GM18909 (cell line): Measurements from ENCODE around the gene TNNC2.

ENCODE experiments used
- ATAC-seq: cut with Tn5 transposase; IDR thresholded peaks from one replicate; pipeline ENCODE4 v1.9.1; 2021; ENCODE audit warnings: mild to moderate bottlenecking; ENCODE audit not compliant: unreplicated experiment, poor library complexity

Gene TNNC2

GRCh38 chr20:45788351-45788750, 38.8 kb downstream of the TNNC2 start:
- no peak for ATAC-seq

GRCh38 chr20:45783656-45784294, 43.3 kb downstream of the TNNC2 start:
- no peak for ATAC-seq

DNA sequence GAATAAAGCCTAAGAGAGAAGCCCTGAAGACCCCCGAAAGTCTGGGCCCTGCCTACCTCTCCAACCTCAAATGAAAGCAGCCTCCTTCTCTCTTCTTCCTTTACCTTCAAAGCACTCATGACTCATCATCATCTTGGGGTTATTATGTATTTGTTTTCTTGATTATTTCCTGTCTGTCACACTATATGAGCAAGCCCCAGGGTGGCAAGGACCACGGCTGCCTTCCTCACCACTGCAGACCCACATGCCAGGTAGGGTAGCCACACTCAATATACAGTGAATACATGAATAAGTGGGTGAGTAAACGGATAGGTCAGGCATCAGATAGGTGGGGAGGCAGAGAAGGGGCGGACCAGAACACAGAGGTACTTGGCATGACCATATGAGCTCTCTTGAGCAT, 44.2 kb downstream of the TNNC2 start:
- ATAC-seq, result no peak

- ATAC-seq, result no peak
Measured at GRCh38 chr20:45781391-45781931, 45.7 kb downstream of the TNNC2 start.

GRCh38 chr20:45780159-45780558, 47.0 kb downstream of the TNNC2 start:
- no peak for ATAC-seq

- ATAC-seq, result no peak
Measured at GRCh38 chr20:45779011-45779915, 47.8 kb downstream of the TNNC2 start.

DNA sequence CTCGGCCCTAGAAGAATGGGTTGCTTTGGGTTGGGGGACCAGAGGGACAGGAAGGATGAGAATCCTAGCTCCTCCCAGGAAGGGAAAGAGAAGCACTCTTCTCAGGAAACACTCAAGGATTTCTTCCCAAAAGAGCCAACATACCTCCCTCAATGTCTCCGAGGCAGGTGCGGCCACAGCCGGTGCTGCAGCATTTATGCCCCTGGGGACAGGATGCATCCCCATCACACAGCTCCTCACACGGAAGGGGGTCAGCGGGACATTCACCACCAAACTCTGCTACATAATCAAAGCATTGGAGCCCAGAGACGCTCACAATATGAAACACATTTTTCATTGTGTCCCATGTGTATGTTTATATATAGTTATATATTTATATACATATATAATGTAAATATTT, 50.2 kb downstream of the TNNC2 start:
- no peak for ATAC-seq

- no peak for ATAC-seq
Measured at GRCh38 chr20:45775411-45775810, 51.7 kb downstream of the TNNC2 start.

DNA sequence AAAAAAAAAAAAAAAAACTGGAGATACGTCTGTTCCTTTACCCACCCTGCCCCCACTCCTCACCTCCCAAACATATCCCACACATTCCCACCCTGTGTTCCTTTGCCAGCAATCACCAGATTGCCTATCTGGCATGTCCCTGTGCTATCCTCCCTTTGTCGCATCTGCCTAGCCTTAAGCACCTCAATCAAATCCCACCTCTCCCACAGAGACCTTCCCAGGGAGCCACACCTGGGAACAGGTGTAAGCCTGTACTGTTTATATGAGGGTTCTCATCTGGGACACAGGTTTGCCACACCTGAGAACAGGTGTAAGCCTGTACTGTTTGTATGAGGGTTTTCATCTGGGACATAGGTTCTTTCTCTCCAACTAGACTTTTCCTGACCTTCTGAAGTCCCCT, 52.2 kb downstream of the TNNC2 start:
- ATAC-seq, result no peak
